Ovary (tissue), 3 donors: ENCODE results near the gene GPD1.

Source experiments
- CTCF ChIP-seq, 3 donors: fragments of 450-650 bp in 2 of 3; fragments of 200-600 bp in 1 of 3; IDR thresholded peaks; one replicate each; pipeline versions ENCODE4 v1.5.1 to v1.8.0; 2016 to 2022; ENCODE audit warnings: antibody characterized with exemption in 3 of 3, mild to moderate bottlenecking in 1 of 3
- POLR2A ChIP-seq: fragments of 450-650 bp; IDR thresholded peaks from one replicate; pipeline ENCODE4 v1.6.1; 2017; ENCODE audit warnings: antibody characterized with exemption, mild to moderate bottlenecking, moderate library complexity
- donor health status: DM: no; HTN: no; CAD: no.

- TF ChIP-seq POLR2A = no peak
- TF ChIP-seq CTCF (IDR thresholded peaks at IDR 0.05) = no peak
These were observed 15.8 kb upstream of the GPD1 start for GRCh38 chr12:50087995-50088394.
